Amniotic epithelial cell (primary cell): Measurements from ENCODE around the gene PEX16.

ENCODE experiments used
- DNase-seq: peaks from one replicate; pipeline ENCODE4 v3.0.0-alpha.2; 2010; ENCODE audit warnings: low read depth

Gene PEX16

GRCh38 chr11:45917623-45918330, at the start of gene PEX16:
PEX16 (minus strand) TSS chr11:45917877; CDS start chr11:45917811, 66 bp downstream.
- DNase-seq, result peak; percentile 100

GRCh38 chr11:45964911-45965389, 47.3 kb upstream of the PEX16 start:
- DNase-seq, result peak; percentile 70

GRCh38 chr11:45961751-45962240, 44.1 kb upstream of the PEX16 start:
- peak; percentile 7 for DNase-seq

GRCh38 chr11:45960387-45961095, 42.9 kb upstream of the PEX16 start:
- no peak for DNase-seq

GRCh38 chr11:45959851-45960250, 42.2 kb upstream of the PEX16 start:
- peak; percentile 21 for DNase-seq

- DNase-seq, result no peak
These were observed 32.3 kb upstream of the PEX16 start for GRCh38 chr11:45949992-45950407.

- DNase-seq, result no peak
These were observed 30.7 kb upstream of the PEX16 start for GRCh38 chr11:45948356-45948755.

- no peak for DNase-seq
These were observed 30.2 kb upstream of the PEX16 start for GRCh38 chr11:45947885-45948284.

GRCh38 chr11:45945397-45945999, 27.8 kb upstream of the PEX16 start:
- DNase-seq, result no peak

- no peak for DNase-seq
These were observed 24.7 kb upstream of the PEX16 start for GRCh38 chr11:45942381-45942780.

GRCh38 chr11:45941285-45941684, 23.6 kb upstream of the PEX16 start:
- DNase-seq, result no peak

GRCh38 chr11:45939836-45940235, 22.2 kb upstream of the PEX16 start:
- DNase-seq, result peak; percentile 44

- DNase-seq, result no peak
These were observed 20.2 kb upstream of the PEX16 start for GRCh38 chr11:45937916-45938315.

GRCh38 chr11:45936511-45937054, 18.9 kb upstream of the PEX16 start:
- DNase-seq, result peak; percentile 53

- no peak for DNase-seq
These were observed 17.8 kb upstream of the PEX16 start for GRCh38 chr11:45935349-45936064.

GRCh38 chr11:45934580-45935318, 17.1 kb upstream of the PEX16 start:
- DNase-seq, result no peak

GRCh38 chr11:45933846-45934579, 16.3 kb upstream of the PEX16 start:
- no peak for DNase-seq

GRCh38 chr11:45933131-45933831, 15.6 kb upstream of the PEX16 start:
- DNase-seq, result peak; percentile 59

- DNase-seq, result no peak
These were observed 14.5 kb upstream of the PEX16 start for GRCh38 chr11:45932217-45932616.

- no peak for DNase-seq
These were observed 14.1 kb upstream of the PEX16 start for GRCh38 chr11:45931739-45932138.
